Tibial artery (tissue), 4 donors: ENCODE measurements around the gene TULP3.

ENCODE experiments used
- DNase-seq, 2 donors: peaks; one replicate each; pipeline ENCODE4 v3.0.0-alpha.2; 2019
- H3K27ac ChIP-seq, 2 donors: fragments of 200-600 bp; sonication (generic) in 1 of 2; 1 replicate in 1 of 2; 2 replicates in 1 of 2; pipeline ENCODE4 v1.5.1; 2018 to 2019; ENCODE audit warnings: mild to moderate bottlenecking in 1 of 2
- H3K27me3 ChIP-seq, 2 donors: fragments of 200-600 bp; sonication (generic) in 1 of 2; one replicate each; pipeline versions ENCODE4 v1.5.1 to v1.6.0; 2016 to 2019
- H3K36me3 ChIP-seq, 3 donors: fragments of 200-600 bp; sonication (generic) in 2 of 3; one replicate each; pipeline ENCODE4 v1.5.1; 2016 to 2019; ENCODE audit warnings: mild to moderate bottlenecking in 2 of 3
- H3K4me1 ChIP-seq, 4 donors: fragments of 200-600 bp; sonication (generic) in 2 of 4; 1 replicate in 3 of 4; 2 replicates in 1 of 4; pipeline ENCODE4 v1.5.1; 2016 to 2019
- H3K4me3 ChIP-seq, 2 donors: fragments of 200-600 bp; sonication (generic) in 1 of 2; 1 replicate in 1 of 2; 2 replicates in 1 of 2; pipeline ENCODE4 v1.5.1; 2018 to 2019; ENCODE audit warnings: mild to moderate bottlenecking in 2 of 2
- H3K9me3 ChIP-seq, 3 donors: fragments of 200-600 bp; sonication (generic) in 1 of 3; one replicate each; pipeline ENCODE4 v1.5.1; 2016 to 2019
- intact Hi-C: fragments of 100-400 bp; cut with DNase I; formaldehyde crosslinking; loops from one replicate; pipeline ENCODE4 v1.15.0; 2023; ENCODE audit warnings: low total_unique reads
- TF ChIP-seq, protein P1 (sequence below), 2 experiments: fragments of 200-600 bp in 1 of 2; fragments of 450-650 bp in 1 of 2; IDR thresholded peaks; one replicate each; pipeline ENCODE4 v1.5.1; 2017 to 2019; ENCODE audit warnings: antibody characterized with exemption in 2 of 2, mild to moderate bottlenecking in 1 of 2, moderate library complexity in 1 of 2

TULP3 gene

DNA sequence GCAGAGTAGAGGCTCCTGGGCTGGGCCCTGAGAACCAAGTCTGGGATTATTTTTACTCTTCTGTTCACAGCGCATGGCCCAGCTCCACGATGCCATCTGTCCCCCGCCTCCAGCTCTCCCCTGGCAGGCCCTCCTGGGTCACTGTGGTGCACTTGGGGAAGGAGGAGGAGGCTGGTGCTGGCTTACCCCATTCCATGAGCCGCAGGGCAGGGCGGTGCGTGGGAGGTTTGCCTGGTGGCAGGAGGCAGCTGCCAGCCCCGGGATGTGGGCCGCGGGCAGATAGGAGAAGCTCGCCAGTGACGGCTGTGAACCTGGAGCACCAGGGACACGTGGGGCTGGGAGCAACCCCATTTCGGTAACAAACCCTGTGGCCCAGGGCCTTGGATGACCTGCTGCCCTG, 91.7 kb downstream of the TULP3 start:
- H3K9me3 ChIP-seq, result no peaks in the 10 kb centered on the region
- peaks cover 0 to 10% (median 4%) of the 10 kb centered on the region in 3 donors for H3K36me3 ChIP-seq
- no peak overlapping the region for H3K27ac ChIP-seq
- DNase-seq, result no peak
- no peak overlapping the region for H3K4me3 ChIP-seq
- intact Hi-C loops, result no loop called here
- TF ChIP-seq, protein P1, sequence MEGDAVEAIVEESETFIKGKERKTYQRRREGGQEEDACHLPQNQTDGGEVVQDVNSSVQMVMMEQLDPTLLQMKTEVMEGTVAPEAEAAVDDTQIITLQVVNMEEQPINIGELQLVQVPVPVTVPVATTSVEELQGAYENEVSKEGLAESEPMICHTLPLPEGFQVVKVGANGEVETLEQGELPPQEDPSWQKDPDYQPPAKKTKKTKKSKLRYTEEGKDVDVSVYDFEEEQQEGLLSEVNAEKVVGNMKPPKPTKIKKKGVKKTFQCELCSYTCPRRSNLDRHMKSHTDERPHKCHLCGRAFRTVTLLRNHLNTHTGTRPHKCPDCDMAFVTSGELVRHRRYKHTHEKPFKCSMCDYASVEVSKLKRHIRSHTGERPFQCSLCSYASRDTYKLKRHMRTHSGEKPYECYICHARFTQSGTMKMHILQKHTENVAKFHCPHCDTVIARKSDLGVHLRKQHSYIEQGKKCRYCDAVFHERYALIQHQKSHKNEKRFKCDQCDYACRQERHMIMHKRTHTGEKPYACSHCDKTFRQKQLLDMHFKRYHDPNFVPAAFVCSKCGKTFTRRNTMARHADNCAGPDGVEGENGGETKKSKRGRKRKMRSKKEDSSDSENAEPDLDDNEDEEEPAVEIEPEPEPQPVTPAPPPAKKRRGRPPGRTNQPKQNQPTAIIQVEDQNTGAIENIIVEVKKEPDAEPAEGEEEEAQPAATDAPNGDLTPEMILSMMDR (IDR thresholded peaks at IDR 0.05), result no peak
- no peaks in the 10 kb centered on the region for H3K27me3 ChIP-seq
- peaks cover 0 to 3% (median 0%) of the 10 kb centered on the region in 4 donors for H3K4me1 ChIP-seq

DNA sequence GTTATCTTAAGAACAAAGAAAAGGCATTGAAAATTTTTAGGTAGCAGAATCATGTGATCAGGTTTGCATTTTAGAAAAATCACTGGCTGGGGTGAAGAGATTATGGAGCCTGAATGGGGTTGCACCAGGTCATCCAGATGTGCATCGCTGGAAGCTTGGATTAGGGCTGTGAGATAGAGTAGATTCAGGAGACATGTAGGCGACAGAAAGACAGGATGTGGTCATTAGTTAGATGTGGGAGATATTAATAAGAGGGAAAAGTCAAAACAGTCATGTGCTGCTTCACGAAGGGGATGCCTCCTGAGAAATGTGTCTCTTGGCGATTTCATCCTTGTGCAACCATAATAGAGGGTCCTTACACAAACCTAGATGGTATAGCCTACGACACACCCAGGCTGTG, 93.6 kb downstream of the TULP3 start:
- Histone ChIP-seq H3K4me3 (no peak overlapping the region), H3K27ac (no peak overlapping the region), H3K27me3 (no peaks in the 10 kb centered on the region), H3K9me3 (peaks cover 0 to under 1% (median 0%) of the 10 kb centered on the region in 3 donors), H3K36me3 (peaks cover under 1 to 10% (median under 1%) of the 10 kb centered on the region in 3 donors), H3K4me1 (peaks cover 0 to 3% (median 0%) of the 10 kb centered on the region in 4 donors)
- DNase-seq, result no peak
- TF ChIP-seq, protein P1 (IDR thresholded peaks at IDR 0.05), result no peak
- intact Hi-C loops, result no loop called here

DNA sequence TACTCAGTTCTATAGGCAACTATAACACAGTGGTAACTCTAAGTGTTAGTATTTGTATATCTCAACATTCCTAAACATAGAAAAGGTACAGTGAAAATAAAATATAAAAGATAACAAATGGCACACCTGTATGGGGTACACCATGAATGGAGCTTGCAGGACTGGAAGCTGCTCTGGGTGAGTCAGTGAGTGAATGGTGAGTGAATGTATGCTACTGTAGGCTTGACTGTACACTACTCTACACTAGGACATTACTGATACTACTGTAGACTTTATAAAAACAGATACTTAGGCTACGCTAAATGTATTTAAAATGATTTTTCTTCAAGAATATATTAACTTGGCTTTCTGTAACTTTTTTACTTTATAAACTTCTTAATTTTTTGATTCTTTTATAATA, 94.0 kb downstream of the TULP3 start:
- H3K27ac ChIP-seq, result no peak overlapping the region
- intact Hi-C loops, result no loop called here
- no peaks in the 10 kb centered on the region for H3K27me3 ChIP-seq
- H3K36me3 ChIP-seq, result peaks cover 4 to 9% (median 5%) of the 10 kb centered on the region in 3 donors
- DNase-seq, result no peak
- peaks cover 0 to 3% (median 0%) of the 10 kb centered on the region in 4 donors for H3K4me1 ChIP-seq
- H3K9me3 ChIP-seq, result peaks cover 0 to 5% (median 2%) of the 10 kb centered on the region in 3 donors
- H3K4me3 ChIP-seq, result no peak overlapping the region
- TF ChIP-seq, protein P1 (IDR thresholded peaks at IDR 0.05), result no peak

DNA sequence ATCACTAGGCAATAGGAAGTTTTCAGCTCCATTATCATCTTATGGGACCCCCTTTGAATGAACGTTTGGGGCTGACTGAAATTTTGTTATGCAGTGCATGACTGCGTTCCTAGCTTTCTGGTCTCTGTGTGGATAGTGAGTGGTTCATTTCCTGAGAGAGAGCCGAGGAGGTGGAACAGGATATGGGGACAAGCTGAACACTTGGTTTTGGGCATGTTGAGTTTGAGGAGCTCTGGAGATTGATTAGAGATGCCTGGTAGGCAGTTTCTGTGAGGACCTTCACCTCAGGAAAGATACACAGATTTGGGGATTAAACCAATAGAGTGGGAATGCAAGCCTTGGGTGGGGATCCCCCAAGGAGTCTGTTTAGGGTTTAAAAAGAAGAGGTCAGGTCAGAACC, 96.2 kb downstream of the TULP3 start:
- Histone ChIP-seq H3K36me3 (peaks cover 0 to 5% (median 4%) of the 10 kb centered on the region in 3 donors), H3K27ac (no peak overlapping the region), H3K4me1 (peaks cover 0 to 3% (median 0%) of the 10 kb centered on the region in 4 donors), H3K9me3 (peaks cover 0 to 9% (median 3%) of the 10 kb centered on the region in 3 donors), H3K4me3 (no peak overlapping the region), H3K27me3 (no peaks in the 10 kb centered on the region)
- DNase-seq, result no peak
- intact Hi-C loops, result no loop called here
- TF ChIP-seq, protein P1 (IDR thresholded peaks at IDR 0.05), result no peak

DNA sequence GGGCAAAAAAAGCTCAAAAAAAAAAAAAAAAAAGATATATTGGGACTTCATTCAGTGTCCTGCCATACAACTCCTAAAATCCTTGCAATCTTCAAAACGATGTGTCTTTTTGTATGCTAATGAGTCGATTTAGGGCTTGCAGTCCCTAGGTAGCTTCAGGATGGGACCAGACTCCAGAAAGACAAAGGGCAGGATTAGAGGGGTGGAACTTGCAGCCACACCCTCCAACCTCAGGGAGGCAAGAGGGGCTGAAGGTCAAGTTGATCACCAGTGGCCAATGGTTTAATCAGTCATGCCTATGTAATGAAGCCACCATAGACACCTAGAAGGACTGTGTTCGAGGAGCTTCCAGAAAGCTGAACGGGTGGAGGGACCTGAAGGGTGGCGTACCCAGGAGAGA, 97.8 kb downstream of the TULP3 start:
- H3K9me3 ChIP-seq, result peaks cover 0 to 9% (median 3%) of the 10 kb centered on the region in 3 donors
- no peaks in the 10 kb centered on the region for H3K4me1 ChIP-seq
- no peaks in the 10 kb centered on the region for H3K27me3 ChIP-seq
- peaks cover 0 to 5% (median 4%) of the 10 kb centered on the region in 3 donors for H3K36me3 ChIP-seq
- H3K4me3 ChIP-seq, result no peak overlapping the region
- no peak overlapping the region for H3K27ac ChIP-seq
- TF ChIP-seq, protein P1 (IDR thresholded peaks at IDR 0.05), result no peak
- DNase-seq, result no peak
- intact Hi-C loops, result no loop called here
